H1 (cell line): ENCODE results near the gene CCDC51. TPM values are rescaled to one million over a fixed set of nuclear protein-coding genes. Genes with fewer than 3 reads are reported as not detected.

Experiments used
- CTCF ChIA-PET: fragments of 300-600 bp; sonication (Branson Sonifier 250); formaldehyde crosslinking; loops from one replicate; lab custom pipeline; 2021; ENCODE audit not compliant: partially characterized antibody; lab: Charles Lee
- POLR2A ChIA-PET: fragments of 300-600 bp; sonication (Branson Sonifier 250); formaldehyde crosslinking; loops from one replicate; lab custom pipeline; 2021; ENCODE audit warnings: inconsistent platforms; ENCODE audit not compliant: partially characterized antibody; lab: Charles Lee
- DNase-seq, 2 experiments: peaks; one replicate each; pipeline versions ENCODE4 v3.0.0 to v3.0.0-alpha.2; 2010 to 2022; ENCODE audit warnings: low spot score in 2 of 2, low read depth in 1 of 2, mixed read lengths in 1 of 2
- FAIRE-seq: peaks from 2 replicates; lab custom pipeline; 2011; peaks lifted over from hg19 to GRCh38; lab: Jason Lieb, UNC
- H2AFZ ChIP-seq: 2 replicates; pipeline ENCODE4 v1.8.1; 2012; ENCODE audit warnings: low read length, inconsistent platforms
- H2AK5ac ChIP-seq: 2 replicates; pipeline ENCODE4 v1.6.1; 2013; ENCODE audit warnings: low read depth, low read length
- H2BK120ac ChIP-seq: replicated peaks from 2 replicates; pipeline ENCODE3; 2013; ENCODE audit warnings: low read depth, low read length, inconsistent platforms
- H2BK12ac ChIP-seq: 2 replicates; pipeline ENCODE4 v1.6.1; 2013; ENCODE audit warnings: low read depth, low read length
- H2BK15ac ChIP-seq: 2 replicates; pipeline ENCODE4 v1.6.1; 2013; ENCODE audit warnings: low read length
- H2BK20ac ChIP-seq: 2 replicates; pipeline ENCODE4 v1.6.1; 2013; ENCODE audit warnings: low read length
- H2BK5ac ChIP-seq: 2 replicates; pipeline ENCODE4 v1.6.1; 2013; ENCODE audit warnings: low read depth, low read length
- H3K14ac ChIP-seq: 2 replicates; pipeline ENCODE4 v1.6.1; 2013; ENCODE audit warnings: inconsistent platforms; ENCODE audit not compliant: insufficient read length
- H3K18ac ChIP-seq: 2 replicates; pipeline ENCODE4 v1.6.1; 2013; ENCODE audit warnings: low read length; ENCODE audit errors: extremely low read depth
- H3K23ac ChIP-seq: 2 replicates; pipeline ENCODE4 v1.6.1; 2013; ENCODE audit warnings: inconsistent platforms; ENCODE audit not compliant: insufficient read length
- H3K23me2 ChIP-seq: 2 replicates; pipeline ENCODE4 v1.6.1; 2013; ENCODE audit warnings: low read depth, low read length
- H3K27ac ChIP-seq: 2 replicates; pipeline ENCODE4 v1.6.1; 2011; ENCODE audit warnings: low read depth, low read length, inconsistent platforms
- H3K27me3 ChIP-seq, 4 experiments: replicated peaks in 1 of 4; 1 replicate in 1 of 4; 2 replicates in 3 of 4; pipeline versions ENCODE4 v1.6.1 to v1.8.1; 2011 to 2013; ENCODE audit warnings: low read length in 3 of 4, mild to moderate bottlenecking in 3 of 4, inconsistent platforms in 2 of 4, mixed read lengths in 2 of 4, moderate library complexity in 1 of 4; ENCODE audit not compliant: control insufficient read depth in 3 of 4, insufficient read depth in 3 of 4; ENCODE audit errors: extremely low read depth in 1 of 4
- H3K36me3 ChIP-seq, 4 experiments: 2 replicates each; pipeline versions ENCODE4 v1.6.1 to v1.8.1; 2011 to 2013; ENCODE audit warnings: mild to moderate bottlenecking in 4 of 4, low read length in 3 of 4, moderate library complexity in 2 of 4, control low read depth in 1 of 4, inconsistent platforms in 1 of 4; ENCODE audit not compliant: insufficient read depth in 4 of 4, control insufficient read depth in 2 of 4
- H3K4ac ChIP-seq: replicated peaks from 2 replicates; pipeline ENCODE3; 2013; ENCODE audit warnings: low read length, low read depth, mixed read lengths, inconsistent platforms; ENCODE audit not compliant: insufficient read length
- H3K4me1 ChIP-seq, 4 experiments: replicated peaks in 1 of 4; 1 replicate in 1 of 4; 2 replicates in 3 of 4; pipeline versions ENCODE4 v1.6.1 to v1.8.1; 2011 to 2013; ENCODE audit warnings: low read length in 3 of 4, inconsistent platforms in 2 of 4, mixed read lengths in 1 of 4; ENCODE audit not compliant: insufficient read depth in 4 of 4, control insufficient read depth in 3 of 4
- H3K4me2 ChIP-seq, 2 experiments: 2 replicates each; pipeline versions ENCODE4 v1.6.1 to v1.8.1; 2011 to 2013; ENCODE audit warnings: low read depth in 2 of 2, low read length in 2 of 2, control low read depth in 1 of 2, inconsistent platforms in 1 of 2, mild to moderate bottlenecking in 1 of 2; ENCODE audit not compliant: insufficient read depth in 1 of 2
- H3K4me3 ChIP-seq, 4 experiments: fragments of 200-600, 300-600 bp in 1 of 4; sonication (generic), shearing (Covaris generic), sonication (Bioruptor Twin) in 1 of 4; 2 replicates each; pipeline versions ENCODE4 v1.5.1 to v1.8.1; 2011 to 2016; ENCODE audit warnings: low read length in 4 of 4, low read depth in 3 of 4, control low read depth in 2 of 4, inconsistent platforms in 2 of 4, mild to moderate bottlenecking in 2 of 4, mixed read lengths in 1 of 4, moderate library complexity in 1 of 4; ENCODE audit not compliant: insufficient read depth in 2 of 4; ENCODE audit errors: extremely low read depth in 1 of 4
- H3K56ac ChIP-seq: replicated peaks from 2 replicates; pipeline ENCODE3; 2013; ENCODE audit warnings: low read depth, mild to moderate bottlenecking, mixed read lengths, low read length, inconsistent platforms; ENCODE audit not compliant: insufficient read length
- H3K79me1 ChIP-seq: 2 replicates; pipeline ENCODE4 v1.6.1; 2013; ENCODE audit warnings: low read depth, low read length, control low read depth
- H3K79me2 ChIP-seq, 2 experiments: 2 replicates each; pipeline versions ENCODE4 v1.6.1 to v1.8.1; 2012 to 2013; ENCODE audit warnings: low read length in 2 of 2, mild to moderate bottlenecking in 2 of 2, inconsistent platforms in 1 of 2; ENCODE audit not compliant: insufficient read depth in 2 of 2, control insufficient read depth in 1 of 2
- H3K9ac ChIP-seq, 4 experiments: replicated peaks in 1 of 4; 1 replicate in 1 of 4; 2 replicates in 3 of 4; pipeline versions ENCODE4 v1.6.1 to v1.8.1; 2011 to 2013; ENCODE audit warnings: low read depth in 3 of 4, low read length in 3 of 4, control low read depth in 2 of 4, mild to moderate bottlenecking in 2 of 4, moderate library complexity in 2 of 4, inconsistent platforms in 1 of 4; ENCODE audit errors: extremely low read depth in 1 of 4
- H3K9me3 ChIP-seq, 2 experiments: 2 replicates each; pipeline versions ENCODE4 v1.6.1 to v1.8.1; 2012 to 2013; ENCODE audit warnings: mild to moderate bottlenecking in 2 of 2, moderate library complexity in 2 of 2, control low read depth in 1 of 2, inconsistent platforms in 1 of 2, low read depth in 1 of 2, low read length in 1 of 2, mixed read lengths in 1 of 2; ENCODE audit not compliant: insufficient read depth in 2 of 2
- H4K20me1 ChIP-seq, 2 experiments: replicated peaks in 1 of 2; 2 replicates each; pipeline versions ENCODE3 to v1.8.1; 2011 to 2013; ENCODE audit warnings: inconsistent platforms in 2 of 2, low read length in 2 of 2, mild to moderate bottlenecking in 1 of 2; ENCODE audit not compliant: insufficient read depth in 2 of 2, control insufficient read depth in 1 of 2
- H4K5ac ChIP-seq: 2 replicates; pipeline ENCODE4 v1.6.1; 2013; ENCODE audit warnings: low read length, low read depth, mixed read lengths, inconsistent platforms; ENCODE audit not compliant: insufficient read length
- H4K8ac ChIP-seq: 2 replicates; pipeline ENCODE4 v1.8.0; 2013; ENCODE audit warnings: mild to moderate bottlenecking, moderate library complexity, low read length, inconsistent platforms; ENCODE audit not compliant: insufficient read depth; ENCODE audit errors: extremely low read depth
- H4K91ac ChIP-seq: replicated peaks from 2 replicates; pipeline ENCODE3; 2013; ENCODE audit warnings: low read length, mixed read lengths, inconsistent platforms; ENCODE audit not compliant: insufficient read length
- HDAC2 ChIP-seq, 2 experiments: fragments of 300-600 bp in 1 of 2; sonication (generic) in 1 of 2; IDR thresholded peaks; 2 replicates each; pipeline ENCODE4 v1.6.1; 2011 to 2012; ENCODE audit warnings: low read depth in 2 of 2, low read length in 2 of 2, mild to moderate bottlenecking in 2 of 2, moderate library complexity in 2 of 2, borderline replicate concordance in 1 of 2, inconsistent platforms in 1 of 2
- WGBS, 2 experiments: shearing (Covaris generic) in 1 of 2; methylation state at CpG; one replicate each; pipeline versions ENCODE4 v1.1.6 to v1.1.7; 2013 to 2015; ENCODE audit warnings: low lambda C conversion rate in 2 of 2, mixed read lengths in 2 of 2, inconsistent platforms in 1 of 2, low coverage in 1 of 2, missing lambda C conversion rate in 1 of 2; ENCODE audit not compliant: insufficient replicate concordance in 2 of 2, insufficient coverage in 1 of 2, insufficient read length in 1 of 2; ENCODE audit errors: extremely low coverage in 1 of 2, missing lambda C conversion rate in 1 of 2; 5-methylcytosine and 5-hydroxymethylcytosine counted together
- polyA plus RNA-seq, 7 experiments: library from polyadenylated mRNA; depleted of rRNA in 3 of 7; stranded (reverse) in 5 of 7; unstranded in 2 of 7; fragments of >200 nt in 5 of 7; fragments of 200-250 nt in 2 of 7; gene quantifications; 1 replicate in 5 of 7; 2 replicates in 1 of 7; 4 replicates in 1 of 7; pipeline versions ENCODE4 v1.2.1 to v1.2.3, GENCODE V29; 2011 to 2013; ENCODE audit warnings: missing spikeins in 2 of 7, mixed read lengths in 2 of 7
- total RNA-seq: library from RNA; stranded (reverse); fragmentation: NEBNext Ultra II Directional; extraction: Animal tissue kit (Norgen Biotek cat#: 25700); gene quantifications from 2 replicates; pipeline ENCODE4 v1.2.1, GENCODE V29; 2021

The CCDC51 gene
- total and polyA plus RNA-seq, 2 of the 8 experiments (the other 6 are each of a cell fraction or from before 2014, with no cell fraction given) = 21.3 to 21.4 TPM

GRCh38 chr3:48435223-48435595 lies 4.7 kb downstream of the CCDC51 start:
- no peak overlapping the region for H3K56ac ChIP-seq
- peaks cover 0 to 32% of the 10 kb centered on the region in 2 experiments; a peak in 1 of 4 replicates for H3K79me2 ChIP-seq
- 95% methylated on average over 4 of the region's 4 CpGs; no CpG with 5 or more reads in 1 of the 2 experiments for WGBS, 2 experiments
- no peak overlapping the region for H3K14ac ChIP-seq
- no peak overlapping the region for H3K4me3 ChIP-seq
- no peak overlapping the region for H4K91ac ChIP-seq
- DNase-seq (no peak), FAIRE-seq (no peak)
- peaks cover 4 to 26% (median 12%) of the 10 kb centered on the region in 4 experiments; a peak in 6 of 8 replicates for H3K36me3 ChIP-seq
- no peak overlapping the region for H2AK5ac ChIP-seq
- no peak overlapping the region for H3K23ac ChIP-seq
- H2AFZ ChIP-seq = no peak overlapping the region
- no peak overlapping the region for H2BK120ac ChIP-seq
- H2BK5ac ChIP-seq = peak overlapping the region; percentile 35; the same call in 1 of the 2 replicates
- H3K27me3 ChIP-seq = no peaks in the 10 kb centered on the region
- H2BK15ac ChIP-seq = no peak overlapping the region
- H3K9me3 ChIP-seq = no peaks in the 10 kb centered on the region
- H3K4ac ChIP-seq = no peak overlapping the region
- H3K79me1 ChIP-seq = peaks cover 3% of the 10 kb centered on the region; the same call in 1 of the 2 replicates
- no peak overlapping the region for H2BK20ac ChIP-seq
- H3K4me2 ChIP-seq = no peak overlapping the region
- H3K4me1 ChIP-seq = peaks cover 4 to 15% (median 11%) of the 10 kb centered on the region in 4 experiments; a peak in 6 of 7 replicates
- no peak overlapping the region; a peak in 1 of 7 replicates for H3K9ac ChIP-seq
- no peak overlapping the region for H3K18ac ChIP-seq
- POLR2A ChIA-PET = interaction anchor here (1.1 to 31.5 kb wide), 12 partner anchors 8 to 241 kb away, joined by 3 to 650 read pairs (median 7); partner anchors contain the start of genes ATRIP, CCDC51 and TMA7
- H2BK12ac ChIP-seq = no peak overlapping the region
- no peak overlapping the region for H4K8ac ChIP-seq
- no peak overlapping the region for H3K27ac ChIP-seq
- H3K23me2 ChIP-seq = peaks cover 9% of the 10 kb centered on the region; the same call in 1 of the 2 replicates
- no peak for TF ChIP-seq HDAC2 (IDR thresholded peaks at IDR 0.05; ENCODE audit: borderline replicate concordance in 1 of 2, low read depth in 2 of 2, low read length in 2 of 2)
- CTCF ChIA-PET = interaction anchor here (0.6 to 7.7 kb wide), 50 partner anchors 10 to 957 kb away, joined by 3 to 220 read pairs (median 6); partner anchors contain the start of gene ATRIP
- H4K20me1 ChIP-seq = peaks cover 0 to 4% of the 10 kb centered on the region in 2 experiments
- H4K5ac ChIP-seq = no peak overlapping the region
